T-helper 1 cell treated with Interleukin-12 subunit alpha and Interleukin-12 subunit beta and Interleukin-4 antibody, amounts not matched to agents 30 μg/mL and 1 μg/mL, for 36 hours (primary cell): ENCODE data around the gene PLEKHA7.
A peak's percentile ranks its signal among the peaks of the same experiment; 100 is the strongest.
"Not testable (repeated sequence)": the region's sequence is repeated elsewhere in the genome, so short reads cannot be mapped to it uniquely, and the experiment has no call there.

Experiments used
- H3K27ac Mint-ChIP-seq: one replicate; pipeline ENCODE4 v1.8.0; 2021; ENCODE audit warnings: mild to moderate bottlenecking, mixed read lengths
- H3K27me3 Mint-ChIP-seq: one replicate; pipeline ENCODE4 v1.8.0; 2021; ENCODE audit warnings: low read depth, mixed read lengths
- H3K36me3 Mint-ChIP-seq: one replicate; pipeline ENCODE4 v1.8.0; 2021; ENCODE audit warnings: low read depth, mixed read lengths
- H3K4me1 Mint-ChIP-seq: one replicate; pipeline ENCODE4 v1.8.0; 2021; ENCODE audit warnings: low read depth, mixed read lengths
- H3K4me3 Mint-ChIP-seq: one replicate; pipeline ENCODE4 v1.8.0; 2021; ENCODE audit warnings: mild to moderate bottlenecking, moderate library complexity, mixed read lengths
- H3K9me3 Mint-ChIP-seq: one replicate; pipeline ENCODE4 v1.8.0; 2021; ENCODE audit warnings: mixed read lengths

PLEKHA7 gene

GRCh38 chr11:17014321-17014832, at the start of gene PLEKHA7:
TSS of gene PLEKHA7 (minus strand) at chr11:17014414. CDS start at chr11:17014401, 13 bp downstream.
- H3K27me3 Mint-ChIP-seq = peaks cover 35% of the 10 kb centered on the region
- H3K9me3 Mint-ChIP-seq = no peaks in the 10 kb centered on the region
- H3K36me3 Mint-ChIP-seq = peaks cover 3% of the 10 kb centered on the region
- peak within 1 kb of the TSS; percentile 57 for H3K27ac Mint-ChIP-seq
- H3K4me1 Mint-ChIP-seq = peaks cover 6% of the 10 kb centered on the region
- peak within 1 kb of the TSS; percentile 90 for H3K4me3 Mint-ChIP-seq

GRCh38 chr11:17063171-17064002, 49.2 kb upstream of the PLEKHA7 start:
- Mint-ChIP-seq H3K4me3 (no peak overlapping the region), H3K27ac (no peak overlapping the region), H3K27me3 (peaks cover 5% of the 10 kb centered on the region), H3K36me3 (no peaks in the 10 kb centered on the region), H3K4me1 (no peaks in the 10 kb centered on the region), H3K9me3 (no peaks in the 10 kb centered on the region)

GRCh38 chr11:17051146-17051545, 36.9 kb upstream of the PLEKHA7 start:
- not testable (repeated sequence) for H3K36me3 Mint-ChIP-seq, H3K4me3 Mint-ChIP-seq, H3K27ac Mint-ChIP-seq, H3K9me3 Mint-ChIP-seq, H3K4me1 Mint-ChIP-seq, H3K27me3 Mint-ChIP-seq

GRCh38 chr11:17048491-17048890, 34.3 kb upstream of the PLEKHA7 start:
- H3K4me1 Mint-ChIP-seq, H3K27ac Mint-ChIP-seq, H3K27me3 Mint-ChIP-seq, H3K4me3 Mint-ChIP-seq, H3K9me3 Mint-ChIP-seq, H3K36me3 Mint-ChIP-seq: not testable (repeated sequence)

GRCh38 chr11:17046690-17047089, 32.5 kb upstream of the PLEKHA7 start:
- no peaks in the 10 kb centered on the region for H3K27me3 Mint-ChIP-seq
- H3K9me3 Mint-ChIP-seq = no peaks in the 10 kb centered on the region
- no peak overlapping the region for H3K4me3 Mint-ChIP-seq
- H3K27ac Mint-ChIP-seq = no peak overlapping the region
- H3K4me1 Mint-ChIP-seq = no peaks in the 10 kb centered on the region
- no peaks in the 10 kb centered on the region for H3K36me3 Mint-ChIP-seq

- H3K9me3 Mint-ChIP-seq = no peaks in the 10 kb centered on the region
- H3K4me3 Mint-ChIP-seq = no peak overlapping the region
- H3K27me3 Mint-ChIP-seq = peaks cover 9% of the 10 kb centered on the region
- H3K4me1 Mint-ChIP-seq = no peaks in the 10 kb centered on the region
- H3K36me3 Mint-ChIP-seq = no peaks in the 10 kb centered on the region
- H3K27ac Mint-ChIP-seq = no peak overlapping the region
Measured at GRCh38 chr11:17036666-17037658, 22.7 kb upstream of the PLEKHA7 start.

- H3K4me1 Mint-ChIP-seq, H3K36me3 Mint-ChIP-seq, H3K4me3 Mint-ChIP-seq, H3K27ac Mint-ChIP-seq, H3K9me3 Mint-ChIP-seq: not testable (repeated sequence)
- H3K27me3 Mint-ChIP-seq = peaks cover 15% of the 10 kb centered on the region
Measured at GRCh38 chr11:17034027-17034426, 19.8 kb upstream of the PLEKHA7 start.

- H3K36me3 Mint-ChIP-seq = no peaks in the 10 kb centered on the region
- no peaks in the 10 kb centered on the region for H3K4me1 Mint-ChIP-seq
- no peak overlapping the region for H3K27ac Mint-ChIP-seq
- no peaks in the 10 kb centered on the region for H3K9me3 Mint-ChIP-seq
- no peak overlapping the region for H3K4me3 Mint-ChIP-seq
- peaks cover 18% of the 10 kb centered on the region for H3K27me3 Mint-ChIP-seq
Measured at GRCh38 chr11:17026487-17027082, 12.4 kb upstream of the PLEKHA7 start.

- H3K36me3 Mint-ChIP-seq = no peaks in the 10 kb centered on the region
- H3K27me3 Mint-ChIP-seq = peaks cover 14% of the 10 kb centered on the region
- H3K27ac Mint-ChIP-seq = no peak overlapping the region
- no peaks in the 10 kb centered on the region for H3K9me3 Mint-ChIP-seq
- no peak overlapping the region for H3K4me3 Mint-ChIP-seq
- H3K4me1 Mint-ChIP-seq = no peaks in the 10 kb centered on the region
Measured at GRCh38 chr11:17024924-17025323, 10.7 kb upstream of the PLEKHA7 start.

- H3K36me3 Mint-ChIP-seq = no peaks in the 10 kb centered on the region
- H3K9me3 Mint-ChIP-seq = no peaks in the 10 kb centered on the region
- H3K27me3 Mint-ChIP-seq = peaks cover 32% of the 10 kb centered on the region
- no peaks in the 10 kb centered on the region for H3K4me1 Mint-ChIP-seq
- no peak overlapping the region for H3K4me3 Mint-ChIP-seq
- no peak overlapping the region for H3K27ac Mint-ChIP-seq
Measured at GRCh38 chr11:17021511-17021910, 7.3 kb upstream of the PLEKHA7 start.

GRCh38 chr11:17020831-17021230, 6.6 kb upstream of the PLEKHA7 start:
- H3K9me3 Mint-ChIP-seq = no peaks in the 10 kb centered on the region
- no peak overlapping the region for H3K4me3 Mint-ChIP-seq
- peaks cover 38% of the 10 kb centered on the region for H3K27me3 Mint-ChIP-seq
- no peak overlapping the region for H3K27ac Mint-ChIP-seq
- H3K36me3 Mint-ChIP-seq = no peaks in the 10 kb centered on the region
- no peaks in the 10 kb centered on the region for H3K4me1 Mint-ChIP-seq

- no peak overlapping the region for H3K4me3 Mint-ChIP-seq
- H3K36me3 Mint-ChIP-seq = peaks cover 3% of the 10 kb centered on the region
- H3K27me3 Mint-ChIP-seq = peaks cover 51% of the 10 kb centered on the region
- H3K27ac Mint-ChIP-seq = no peak overlapping the region
- no peaks in the 10 kb centered on the region for H3K9me3 Mint-ChIP-seq
- peaks cover 6% of the 10 kb centered on the region for H3K4me1 Mint-ChIP-seq
Measured at GRCh38 chr11:17019232-17019631, 5.0 kb upstream of the PLEKHA7 start.

GRCh38 chr11:17015627-17016126, 1.5 kb upstream of the PLEKHA7 start:
- H3K4me3 Mint-ChIP-seq = no peak overlapping the region
- H3K27ac Mint-ChIP-seq = no peak overlapping the region

More at GRCh38 chr11:17015627-17016126, 1.5 kb upstream of the PLEKHA7 start:
- H3K36me3 Mint-ChIP-seq = peaks cover 3% of the 10 kb centered on the region
- peaks cover 6% of the 10 kb centered on the region for H3K4me1 Mint-ChIP-seq
- peaks cover 37% of the 10 kb centered on the region for H3K27me3 Mint-ChIP-seq
- H3K9me3 Mint-ChIP-seq = no peaks in the 10 kb centered on the region
